GM19463 (cell line): ENCODE measurements around the gene DUSP10.

Source experiments
- ATAC-seq: cut with Tn5 transposase; IDR thresholded peaks from one replicate; pipeline ENCODE4 v1.9.1; 2021; ENCODE audit warnings: mild to moderate bottlenecking, moderate library complexity; ENCODE audit not compliant: unreplicated experiment

DUSP10 gene

DNA sequence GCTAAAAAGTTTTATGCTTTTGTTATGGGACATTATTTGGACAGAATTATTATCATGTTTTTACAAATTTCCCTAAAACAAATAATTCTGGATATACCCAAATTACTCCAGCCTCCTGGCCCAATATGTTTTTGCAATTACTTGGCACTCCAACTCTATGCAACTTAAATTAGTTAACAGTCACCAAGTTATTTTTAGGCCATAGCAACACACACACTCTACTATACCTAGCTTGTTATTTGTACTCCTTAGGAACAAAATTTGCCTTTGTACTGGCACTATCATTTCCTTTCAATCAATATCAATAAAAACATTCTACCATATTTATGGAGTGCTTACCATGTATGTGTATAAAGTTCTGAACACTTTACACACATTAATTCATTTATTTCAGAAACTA, 7.7 kb downstream of the DUSP10 start:
- ATAC-seq: no peak

DNA sequence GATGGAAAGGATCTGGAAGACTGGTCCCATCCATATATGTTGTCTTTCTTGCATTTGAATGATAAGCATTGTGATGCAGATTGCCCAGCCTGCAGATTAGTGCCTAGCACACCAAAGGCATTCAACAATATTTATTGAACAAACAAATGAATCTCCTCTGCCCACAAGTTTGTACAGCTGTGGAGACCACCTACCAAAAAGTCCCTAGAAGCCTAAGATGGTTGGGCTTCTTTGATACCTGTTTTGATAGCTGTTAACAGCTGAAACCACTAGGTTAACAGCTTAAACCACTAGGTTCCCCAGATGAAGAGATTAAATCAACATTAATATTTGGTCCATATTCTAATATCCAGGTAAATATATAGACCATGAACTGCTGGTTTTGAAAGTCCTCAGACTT, 9.8 kb downstream of the DUSP10 start:
- ATAC-seq: no peak

DNA sequence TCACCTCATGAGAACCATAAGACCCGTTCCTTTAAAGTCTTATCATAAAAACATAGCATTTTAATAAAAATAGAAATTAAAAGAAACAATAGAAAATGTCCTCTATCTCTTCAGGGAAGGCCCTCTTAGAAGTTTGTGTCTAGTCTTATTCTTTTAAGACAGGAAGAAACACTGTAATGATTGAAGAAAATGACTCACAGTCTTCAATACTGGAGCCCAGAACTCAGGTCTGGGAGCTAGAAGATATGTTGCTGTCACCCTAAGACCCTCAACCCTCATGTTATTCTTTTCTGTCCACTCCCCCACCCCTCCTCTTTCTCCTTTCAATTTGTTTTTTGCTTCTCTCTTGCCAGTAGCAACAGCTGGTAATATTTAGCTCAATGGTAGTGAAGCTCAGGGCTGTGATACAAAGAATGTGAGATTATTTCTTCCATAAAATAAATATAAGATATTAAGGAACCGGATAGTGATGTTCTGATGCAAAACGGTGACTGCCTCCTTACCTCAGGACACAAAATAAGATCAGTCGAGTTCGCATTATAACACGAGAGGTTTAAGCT, 12.0 kb downstream of the DUSP10 start:
- ATAC-seq: no peak

DNA sequence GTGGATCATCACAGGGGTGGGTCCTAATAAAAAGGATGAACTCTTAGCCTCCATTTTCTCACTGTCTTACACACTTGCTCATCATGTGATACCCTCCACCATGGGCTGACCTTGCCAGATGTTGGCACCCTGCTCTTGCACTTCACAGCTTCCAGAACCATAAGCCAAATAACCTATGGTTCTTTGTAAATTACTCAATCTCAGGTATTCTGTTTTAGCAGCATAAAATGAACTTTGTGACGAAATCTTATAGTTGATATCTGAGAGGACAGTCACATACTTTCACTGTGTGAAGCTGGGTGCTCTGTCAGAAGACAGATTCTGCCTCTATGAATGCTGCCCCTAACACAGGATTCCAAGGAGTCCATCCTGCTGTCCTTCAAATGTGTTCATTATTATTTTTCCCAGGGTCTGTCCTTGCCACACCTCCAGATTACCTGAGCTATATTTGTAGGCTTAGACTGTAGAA, 13.8 kb downstream of the DUSP10 start:
- no peak for ATAC-seq

DNA sequence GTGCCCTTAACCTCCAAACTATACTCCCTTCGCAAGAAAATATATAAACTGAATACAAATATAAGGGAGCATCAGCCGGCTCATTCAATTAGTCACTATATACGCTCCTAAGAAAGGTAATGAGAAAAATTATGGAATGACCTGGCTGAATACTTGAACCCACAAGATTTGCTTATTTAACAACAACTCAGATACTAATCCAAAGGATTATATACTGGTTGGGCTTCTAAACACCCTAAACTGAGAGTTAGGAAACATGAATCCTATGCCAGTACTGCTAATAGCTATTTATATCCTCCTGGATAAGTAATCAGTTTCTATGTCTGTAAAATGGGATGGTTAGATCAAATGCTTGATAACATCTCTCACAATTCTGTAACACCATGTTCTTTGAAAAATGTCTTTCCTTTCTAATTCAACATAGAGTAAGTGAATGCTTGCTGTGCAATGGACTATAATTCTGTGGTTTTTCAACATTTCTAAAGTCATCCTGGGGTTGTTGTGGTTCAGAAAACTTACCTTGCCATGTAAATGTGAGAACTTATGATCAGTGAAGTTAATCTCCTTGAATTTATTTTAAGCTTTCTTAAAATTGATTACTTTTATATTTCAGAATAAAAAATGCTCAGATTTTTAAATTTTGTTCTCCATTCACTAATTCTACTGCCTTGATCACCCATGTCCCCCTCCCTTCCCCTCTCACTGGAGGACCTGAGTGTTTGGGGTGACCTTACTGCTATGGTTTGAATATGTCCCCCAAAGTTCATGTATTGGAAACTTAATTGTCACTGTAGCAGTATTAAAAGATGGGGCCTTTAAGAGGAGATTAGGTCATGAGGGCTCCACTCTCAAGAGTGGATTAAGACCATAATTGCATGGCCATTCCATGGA, 14.5 kb downstream of the DUSP10 start:
- no peak for ATAC-seq

DNA sequence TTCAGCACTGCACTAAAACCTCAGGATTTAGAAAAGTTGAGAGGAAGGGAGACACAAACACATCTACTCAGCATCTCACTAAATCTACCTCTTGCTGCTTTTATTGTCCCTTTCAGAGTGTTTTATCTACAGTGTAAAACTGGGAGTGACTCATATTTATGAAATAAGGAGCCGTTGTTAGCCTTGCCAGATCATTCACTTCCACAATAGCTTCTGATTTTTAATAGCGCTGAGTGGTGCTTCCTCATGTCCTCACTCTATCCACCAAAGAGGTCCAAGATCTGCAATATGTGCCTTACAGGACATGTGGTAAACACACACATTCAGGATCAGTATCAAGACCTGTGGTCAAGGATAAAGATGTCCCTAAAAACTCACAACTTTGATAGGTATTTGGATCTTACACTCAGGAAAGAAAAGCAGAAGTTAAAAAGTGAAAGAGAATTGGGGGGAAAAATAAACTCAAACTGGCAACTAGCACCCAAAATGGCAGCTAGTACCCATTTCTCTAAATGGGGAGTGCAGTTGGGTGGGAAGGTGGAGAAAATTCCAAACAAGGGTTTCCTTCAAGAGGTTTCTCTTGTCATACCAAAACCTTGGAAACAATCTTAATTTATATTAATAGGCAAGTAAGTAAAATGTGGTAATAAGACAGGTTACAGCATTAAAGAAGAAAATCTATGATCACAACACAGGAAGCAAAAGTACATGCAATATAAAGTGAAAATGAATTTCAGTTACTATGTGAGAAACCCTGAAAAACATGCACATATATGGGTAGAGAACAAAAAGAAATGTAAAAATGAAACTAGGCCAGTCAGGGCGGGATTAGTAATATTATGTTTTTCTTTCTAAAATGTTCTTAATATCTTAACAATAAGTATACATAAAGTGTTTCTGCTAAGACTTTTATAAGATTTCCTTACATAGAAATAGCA, 15.9 kb downstream of the DUSP10 start:
- peak; percentile 60 for ATAC-seq

DNA sequence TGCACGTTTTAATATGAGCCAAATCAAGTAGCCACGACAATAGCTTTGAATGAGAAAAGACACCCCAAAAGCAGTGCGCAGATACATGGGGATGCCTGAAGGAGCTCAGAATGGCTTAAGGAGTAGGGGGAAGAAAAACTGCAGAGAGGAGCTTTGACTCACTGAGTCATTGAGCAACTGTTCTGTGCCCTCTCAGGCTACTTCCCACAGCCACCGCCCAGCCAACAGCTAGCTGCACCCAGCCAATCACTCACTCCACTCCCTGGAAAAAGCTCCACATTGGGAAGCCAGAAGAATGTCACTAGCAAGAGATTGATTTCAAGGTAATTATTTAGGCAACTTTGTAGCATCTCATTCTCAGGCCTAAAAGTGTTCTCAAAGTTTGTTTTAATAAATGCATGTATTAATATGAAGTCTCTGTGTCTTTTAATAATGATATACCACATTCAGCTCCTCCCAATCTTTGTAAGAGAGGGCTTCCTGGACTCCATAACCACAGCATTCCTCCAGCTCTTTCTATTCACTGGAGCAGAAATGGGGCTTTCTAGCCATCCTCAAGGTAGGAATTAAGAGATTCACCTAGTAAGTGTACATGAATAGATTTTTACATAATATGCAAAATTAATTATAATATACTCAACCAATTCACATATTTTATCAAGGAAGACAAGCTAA, 16.8 kb downstream of the DUSP10 start:
- ATAC-seq: no peak

DNA sequence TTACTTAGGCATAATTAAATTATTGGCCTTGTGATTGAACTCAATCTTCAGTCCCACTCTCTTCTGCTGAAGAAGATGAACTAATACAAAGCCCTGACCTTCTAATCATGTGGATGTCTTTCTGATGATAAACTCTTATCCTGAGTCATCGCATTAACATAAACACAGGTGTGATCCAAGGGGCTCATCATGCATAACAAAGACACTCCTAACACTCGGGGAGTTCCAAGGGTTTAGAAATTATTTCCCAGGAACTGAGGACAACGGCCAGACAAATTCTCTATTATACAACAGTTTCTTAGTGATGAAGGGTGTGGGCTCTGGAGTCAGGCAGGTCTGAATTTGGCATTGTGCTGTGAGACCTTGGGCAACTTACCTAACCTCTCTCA, 18.0 kb downstream of the DUSP10 start:
- ATAC-seq: no peak

DNA sequence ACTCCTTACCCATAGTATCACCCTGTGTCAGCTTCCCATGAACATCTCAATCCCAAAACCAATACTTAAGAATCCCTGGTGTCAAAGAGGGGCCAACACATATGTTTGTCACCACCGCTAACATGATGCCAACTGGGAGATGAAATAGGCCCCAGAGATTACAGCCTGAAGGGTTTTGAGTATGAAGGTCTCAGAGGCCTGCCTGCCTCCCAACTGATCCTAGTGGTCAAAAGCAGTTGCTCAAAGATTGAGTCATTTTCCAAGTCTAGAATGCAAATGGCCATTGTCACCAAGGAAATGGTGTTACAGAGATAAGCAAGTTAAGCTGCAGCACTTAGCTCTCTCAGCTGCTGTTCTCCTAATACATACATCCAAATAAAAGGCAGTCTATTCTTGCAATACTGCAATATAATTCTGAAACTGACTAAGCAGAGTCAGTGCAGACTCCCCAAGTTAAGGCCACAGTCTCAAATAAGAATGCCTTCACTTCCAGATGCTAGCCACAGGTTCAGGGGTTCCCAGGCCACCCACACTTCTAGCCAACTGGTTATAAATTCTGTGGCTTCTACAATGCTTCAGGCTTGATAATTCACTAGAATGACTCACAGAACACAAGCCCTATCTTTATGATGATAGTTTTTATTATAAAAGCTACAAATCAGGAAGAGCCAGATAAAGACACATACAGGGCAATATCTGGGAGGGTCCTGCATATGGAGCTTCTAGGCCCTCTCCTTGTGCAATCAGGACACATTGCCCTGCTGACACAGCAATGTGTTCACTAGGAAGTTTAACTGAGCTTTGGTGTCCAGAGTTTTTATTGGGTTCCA, 18.7 kb downstream of the DUSP10 start:
- ATAC-seq: peak; percentile 32

DNA sequence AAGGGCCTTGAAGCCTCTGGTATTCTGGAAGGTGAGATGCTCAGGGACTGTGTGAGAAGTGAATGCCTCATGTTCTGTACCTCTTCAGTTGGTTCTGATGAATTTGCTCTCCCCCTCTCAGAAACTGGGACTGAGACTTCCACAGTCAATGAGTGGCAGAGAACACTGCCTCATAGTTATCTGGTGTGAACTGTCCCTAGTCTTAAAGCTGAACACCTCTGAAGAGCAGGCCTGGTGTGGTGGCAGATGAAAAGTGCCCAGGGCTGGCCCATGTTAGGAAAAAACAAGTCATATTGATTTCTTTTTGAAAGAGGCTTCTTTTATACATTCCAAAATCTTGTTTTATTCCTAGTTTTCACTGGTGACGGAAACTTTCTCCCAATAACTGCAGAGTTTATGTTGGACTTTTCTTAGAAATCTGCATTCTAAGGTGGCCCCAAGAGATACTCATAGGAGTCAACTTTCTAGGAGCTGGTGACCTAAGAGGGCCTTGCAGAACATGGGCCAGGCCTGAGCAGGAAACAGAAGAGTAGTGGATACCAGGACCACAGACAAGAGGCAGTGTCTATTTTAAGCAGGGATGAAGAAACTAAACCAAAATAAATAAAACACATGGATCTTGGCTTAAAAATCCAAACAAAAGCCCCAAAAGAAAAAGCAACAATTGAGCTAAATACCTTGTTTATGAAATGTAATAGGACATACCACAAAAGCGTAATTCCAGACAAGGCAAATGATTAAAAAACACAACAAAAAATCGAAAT, 19.5 kb downstream of the DUSP10 start:
- ATAC-seq: no peak

DNA sequence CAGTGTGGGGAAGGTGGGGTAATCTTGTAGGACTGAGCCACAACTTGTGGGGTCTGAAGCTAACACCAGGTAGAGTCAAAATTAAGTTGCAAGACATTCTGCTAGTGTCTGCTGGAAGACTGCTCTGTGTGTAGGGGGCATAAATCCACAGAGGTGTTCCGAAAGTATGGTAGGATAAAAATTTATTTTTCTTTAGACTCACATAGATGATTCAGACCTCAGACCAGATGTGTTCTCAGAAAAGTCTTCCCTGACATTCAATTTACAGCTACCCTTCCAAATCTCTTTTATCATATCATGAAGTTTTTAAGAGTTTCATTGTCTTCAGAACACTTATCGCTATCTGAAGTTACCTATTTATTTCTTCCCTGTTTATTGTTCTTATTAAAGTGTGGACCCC, 21.3 kb downstream of the DUSP10 start:
- ATAC-seq: no peak

DNA sequence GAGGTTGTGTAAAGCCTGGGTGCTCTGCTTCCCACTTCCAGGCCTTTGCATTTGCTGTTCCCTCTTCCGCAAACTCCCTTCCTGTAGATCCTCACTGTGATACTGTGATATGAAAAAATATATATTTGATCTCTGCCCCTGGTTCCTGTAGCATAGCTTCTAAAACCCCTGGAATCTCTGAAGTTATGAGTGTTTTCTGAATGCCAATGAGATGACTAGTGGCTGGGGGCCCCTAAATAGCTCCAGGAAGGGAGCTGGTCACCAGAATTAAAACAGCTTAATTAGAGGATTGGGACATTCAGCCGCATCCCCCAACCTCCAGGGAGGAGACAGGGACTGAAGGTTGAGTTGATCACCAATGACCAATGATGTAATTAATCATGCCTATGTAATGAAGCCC, 21.9 kb downstream of the DUSP10 start:
- ATAC-seq: no peak

DNA sequence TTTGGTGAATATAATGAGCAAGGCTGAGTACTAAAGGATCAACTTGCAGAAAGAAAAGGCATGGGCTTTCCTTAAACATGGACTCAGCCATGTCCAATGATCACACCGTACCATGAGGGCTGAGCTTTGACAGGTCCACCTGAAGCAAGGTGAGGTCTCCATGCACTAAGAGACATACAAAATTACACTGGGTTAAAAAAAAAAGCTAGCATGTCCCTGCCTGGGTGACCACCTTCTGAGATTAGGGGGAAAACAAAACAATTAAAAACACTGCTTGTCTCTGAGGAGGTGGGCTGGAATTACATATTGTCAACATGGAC, 22.7 kb downstream of the DUSP10 start:
- no peak for ATAC-seq

DNA sequence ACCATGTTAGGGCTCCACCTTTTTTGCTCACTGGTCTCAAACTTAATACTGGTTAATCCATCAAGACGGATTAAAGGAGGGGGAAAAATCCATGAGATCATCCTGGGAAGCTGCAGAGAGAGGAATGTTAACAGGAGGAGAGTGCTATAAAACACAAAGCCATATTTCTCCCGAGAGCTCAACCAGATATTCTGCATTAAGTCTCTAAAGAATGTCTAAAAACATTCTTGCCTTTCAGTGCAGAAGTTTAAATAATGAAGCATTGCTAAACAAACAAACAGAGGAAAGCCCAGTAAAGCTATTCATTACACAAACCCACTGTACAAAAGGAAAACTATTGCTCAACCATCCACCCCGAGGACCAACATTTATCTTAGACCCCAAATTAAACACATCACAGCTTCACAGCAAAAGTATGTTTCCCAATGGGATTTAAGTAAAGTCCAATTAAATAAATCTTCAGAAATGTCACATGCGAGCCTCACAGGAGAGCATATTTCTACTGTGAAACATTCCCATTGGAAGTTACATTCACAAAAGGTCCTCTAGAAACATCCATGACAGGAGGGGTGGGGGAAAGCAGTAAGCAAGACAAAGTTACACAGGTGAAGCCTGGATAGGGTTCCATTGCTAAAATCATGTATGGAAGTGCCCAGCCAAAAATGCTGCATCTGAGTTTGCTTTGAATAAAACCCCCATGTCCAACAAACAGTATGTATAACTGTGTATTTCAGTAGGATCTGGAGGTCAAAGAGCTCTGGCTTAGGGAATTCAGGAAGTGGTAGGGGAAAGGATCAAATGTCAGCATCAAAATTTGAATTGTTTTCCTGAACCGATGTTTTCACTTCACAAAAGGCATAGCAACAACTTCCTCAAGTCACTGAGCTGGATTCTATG, 23.3 kb downstream of the DUSP10 start:
- ATAC-seq: no peak

DNA sequence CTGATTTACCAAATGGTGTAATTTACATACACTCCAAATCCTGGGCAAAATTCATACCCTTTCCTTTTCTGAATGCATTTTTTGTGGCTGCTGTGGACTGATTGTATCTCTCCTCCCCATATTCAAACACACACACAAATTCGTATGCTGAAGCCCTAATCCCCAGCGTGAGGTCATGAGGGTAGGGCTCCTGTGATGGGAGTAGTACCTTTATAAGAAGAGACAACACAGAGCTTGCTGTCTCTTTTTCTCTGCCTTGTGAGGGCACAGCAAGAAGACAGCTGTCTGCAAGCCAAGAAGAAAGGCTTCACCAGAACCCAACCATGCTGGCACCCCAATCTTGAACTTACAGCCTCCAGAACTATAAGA, 24.4 kb downstream of the DUSP10 start:
- no peak for ATAC-seq

DNA sequence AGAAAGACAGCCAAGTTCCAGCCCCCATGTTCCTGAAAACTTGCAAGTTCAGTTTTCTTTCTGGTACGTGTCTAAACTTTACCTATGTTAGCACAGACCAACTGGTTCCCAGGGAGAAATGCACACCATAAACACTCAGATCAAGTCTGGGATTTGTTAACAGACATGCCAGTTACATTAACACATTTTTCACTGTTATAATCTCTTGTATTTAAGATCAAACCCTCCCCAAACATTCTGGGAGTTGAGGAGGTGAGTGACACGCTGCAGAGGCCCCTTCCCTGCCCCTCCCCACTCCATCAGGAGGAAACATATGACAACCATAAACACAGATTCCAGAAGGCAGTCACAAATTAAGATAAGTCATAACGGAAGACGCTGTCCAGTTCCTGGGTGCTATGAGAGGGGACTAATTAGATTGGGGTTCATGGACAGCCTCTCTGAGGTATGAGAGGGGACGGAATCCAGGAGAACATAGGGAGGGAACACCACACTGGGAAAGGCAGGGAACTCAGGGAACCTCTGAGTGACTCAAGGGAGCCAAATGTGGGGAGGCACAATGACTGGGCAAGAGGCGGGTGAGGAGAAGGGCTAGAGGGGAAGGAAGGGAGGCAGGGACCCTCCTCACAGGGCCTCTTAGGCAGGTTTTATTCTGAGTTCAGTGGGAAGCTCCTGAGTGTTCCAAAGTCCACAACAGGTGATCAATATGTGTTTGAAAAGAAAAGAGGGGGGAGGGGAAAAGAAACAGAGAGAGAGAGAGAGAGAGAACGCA, 25.0 kb downstream of the DUSP10 start:
- no peak for ATAC-seq

DNA sequence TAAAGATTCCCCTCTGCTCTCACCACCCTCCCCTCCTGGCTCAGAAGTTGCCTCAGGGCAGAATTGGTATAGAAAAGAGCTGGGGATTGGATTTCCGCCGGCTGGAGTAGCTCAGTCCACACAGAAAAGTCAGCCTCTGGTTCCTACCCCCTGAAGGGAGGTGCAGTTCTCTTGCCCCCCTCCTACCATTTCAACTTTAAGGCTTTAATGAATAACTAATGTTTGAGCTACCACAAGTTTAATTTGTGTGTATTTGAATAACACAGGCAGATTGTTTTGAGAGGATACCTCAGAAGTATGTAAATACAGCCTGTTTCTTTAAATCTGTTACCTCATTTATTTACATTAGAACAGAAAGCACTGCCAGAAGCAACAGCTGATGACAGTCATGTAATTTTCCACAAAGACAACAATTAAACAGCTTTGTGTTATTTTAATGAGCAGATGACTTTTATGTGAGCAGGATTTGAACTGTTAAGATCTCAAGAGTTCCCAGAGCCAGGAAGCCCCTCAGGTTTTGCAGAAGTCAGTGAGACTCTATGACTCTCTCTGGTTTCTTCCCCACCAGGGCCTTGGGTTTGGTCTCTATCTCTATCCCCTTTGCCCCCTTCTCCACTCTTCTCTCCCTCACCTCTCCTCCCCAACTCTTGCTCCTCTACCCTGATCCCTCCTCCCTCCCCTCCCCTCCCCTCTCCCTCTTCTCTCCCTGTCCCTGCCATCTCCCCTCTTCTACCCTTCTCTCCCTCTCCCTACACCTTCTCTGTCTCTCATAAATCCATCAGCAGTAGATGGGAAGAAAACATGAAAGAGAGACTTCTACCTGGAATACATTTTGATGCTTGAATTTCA, 26.3 kb downstream of the DUSP10 start:
- no peak for ATAC-seq
